H1 (cell line): Measurements from ENCODE around the gene ANXA6. TPM values are rescaled to one million over a fixed set of nuclear protein-coding genes. Genes with fewer than 3 reads are reported as not detected.

Source experiments
- ASH2L ChIP-seq: fragments of 200-600, 300-600 bp; sonication (generic); IDR thresholded peaks from one replicate; pipeline ENCODE4 v1.7.1; 2017; ENCODE audit warnings: low read length
- CHD7 ChIP-seq: fragments of 300-600 bp; sonication (generic); IDR thresholded peaks from 2 replicates; pipeline ENCODE4 v1.7.1; 2012; ENCODE audit warnings: low read length, moderate library complexity, mild to moderate bottlenecking, inconsistent platforms; ENCODE audit not compliant: insufficient replicate concordance
- FOSL1 ChIP-seq: IDR thresholded peaks from 2 replicates; pipeline ENCODE4 v1.6.1; 2011; ENCODE audit warnings: mild to moderate bottlenecking, low read depth, low read length, moderate library complexity; ENCODE audit not compliant: insufficient read depth
- GABPA ChIP-seq: IDR thresholded peaks from 2 replicates; pipeline ENCODE4 v1.6.1; 2011; ENCODE audit warnings: mild to moderate bottlenecking, low read length, moderate library complexity, borderline replicate concordance; ENCODE audit not compliant: insufficient read depth
- KDM1A ChIP-seq: fragments of 200-600, 300-600 bp; sonication (generic); IDR thresholded peaks from 2 replicates; pipeline ENCODE4 v1.7.1; 2016; ENCODE audit warnings: mild to moderate bottlenecking, low read length, borderline replicate concordance
- POLR2AphosphoS5 ChIP-seq: IDR thresholded peaks from 2 replicates; pipeline ENCODE4 v1.6.1; 2011; ENCODE audit warnings: low read depth, low read length
- RAD21 ChIP-seq, 2 experiments: IDR thresholded peaks in 1 of 2; conservative IDR thresholded peaks in 1 of 2; 2 replicates each; pipeline ENCODE4 v1.6.1; 2011; ENCODE audit warnings: low read depth in 2 of 2, low read length in 2 of 2, improper control_type of control experiment in 1 of 2, inconsistent platforms in 1 of 2, mild to moderate bottlenecking in 1 of 2, moderate library complexity in 1 of 2
- RNF2 ChIP-seq: fragments of 200-900, 300-1000 bp; sonication (generic); IDR thresholded peaks from 2 replicates; pipeline ENCODE4 v1.7.1; 2016; ENCODE audit warnings: borderline replicate concordance, low read depth, mild to moderate bottlenecking, antibody characterized with exemption, low read length; ENCODE audit not compliant: poor library complexity, severe bottlenecking; ENCODE audit errors: missing control alignments
- SIX5 ChIP-seq: IDR thresholded peaks from 2 replicates; pipeline ENCODE4 v1.6.1; 2011; ENCODE audit warnings: mild to moderate bottlenecking, low read depth, low read length
- SRF ChIP-seq: IDR thresholded peaks from 2 replicates; pipeline ENCODE4 v1.6.1; 2011; ENCODE audit warnings: mild to moderate bottlenecking, low read depth, low read length, moderate library complexity
- polyA plus RNA-seq, 7 experiments: library from polyadenylated mRNA; depleted of rRNA in 3 of 7; stranded (reverse) in 5 of 7; unstranded in 2 of 7; fragments of >200 nt in 5 of 7; fragments of 200-250 nt in 2 of 7; gene quantifications; 1 replicate in 5 of 7; 2 replicates in 1 of 7; 4 replicates in 1 of 7; pipeline versions ENCODE4 v1.2.1 to v1.2.3, GENCODE V29; 2011 to 2013; ENCODE audit warnings: missing spikeins in 2 of 7, mixed read lengths in 2 of 7
- total RNA-seq: library from RNA; stranded (reverse); fragmentation: NEBNext Ultra II Directional; extraction: Animal tissue kit (Norgen Biotek cat#: 25700); gene quantifications from 2 replicates; pipeline ENCODE4 v1.2.1, GENCODE V29; 2021

The ANXA6 gene
- total and polyA plus RNA-seq, 2 of the 8 experiments (the other 6 are each of a cell fraction or from before 2014, with no cell fraction given): 61.3 to 78.6 TPM

GRCh38 chr5:151068433-151069197 lies 89.0 kb downstream of the ANXA6 start (continued):
- TF ChIP-seq CHD7 (no peak), ASH2L (no peak), FOSL1 (no peak), SRF (no peak), SIX5 (no peak), POLR2AphosphoS5 (no peak), KDM1A (no peak), RAD21 (IDR thresholded peaks at IDR 0.05 in 1 of 2, conservative IDR thresholded peaks at IDR 0.05 in 1 of 2; ENCODE audit: low read depth in 2 of 2, low read length in 2 of 2) (no peak), GABPA (no peak), RNF2 (no peak)
